Midbrain (tissue), 1 donor: ENCODE results near the gene ATP6V0E2.
"Not testable (repeated sequence)": the region's sequence is repeated elsewhere in the genome, so short reads cannot be mapped to it uniquely, and the experiment has no call there.

Experiments
- DNase-seq: peaks from one replicate; lab custom pipeline; 2025; lab: John Stamatoyannopoulos, UW

ATP6V0E2 gene

DNA sequence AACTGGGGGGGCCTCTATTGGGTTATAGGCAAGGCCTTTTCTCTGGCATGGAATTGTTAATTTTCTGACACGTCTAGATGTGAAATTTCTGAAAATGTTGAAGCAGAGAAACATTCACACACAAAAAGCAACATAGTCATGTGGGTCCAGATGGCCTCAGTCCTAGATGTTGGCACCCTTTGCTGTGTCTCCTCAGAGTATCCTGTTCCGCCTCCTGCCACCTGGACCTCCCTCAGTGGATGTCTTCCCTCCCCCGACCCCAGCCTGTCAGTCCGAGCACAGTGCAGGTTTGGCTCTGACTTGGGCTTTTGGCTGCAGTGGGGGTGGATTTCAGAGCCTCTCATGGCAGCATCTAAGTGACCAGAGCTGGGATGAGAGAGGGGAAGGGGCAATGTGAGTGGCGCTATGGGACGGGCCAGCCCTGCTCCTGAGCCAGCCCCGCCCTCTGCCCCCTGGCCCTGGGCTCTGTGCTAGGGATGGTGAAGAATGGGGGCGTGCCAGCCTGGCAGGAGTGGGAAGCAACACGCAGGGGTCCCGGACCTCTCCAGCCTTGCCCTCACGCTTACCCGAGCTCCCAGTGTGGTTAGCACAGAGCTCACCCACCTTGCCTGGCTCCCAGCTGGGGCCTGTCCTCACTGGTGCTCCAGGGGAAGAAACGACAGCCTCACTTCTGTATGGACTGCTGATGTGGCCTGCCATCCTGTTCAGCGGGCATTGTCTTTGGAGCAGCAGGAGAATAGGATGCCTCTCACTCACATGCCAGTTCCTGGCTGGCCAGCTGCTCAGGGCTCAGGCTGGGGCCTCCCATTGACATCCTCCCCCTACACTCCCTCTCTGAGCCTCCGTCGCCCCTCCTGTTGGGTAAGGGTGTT, 6.2 kb downstream of the ATP6V0E2 start:
- no peak for DNase-seq

DNA sequence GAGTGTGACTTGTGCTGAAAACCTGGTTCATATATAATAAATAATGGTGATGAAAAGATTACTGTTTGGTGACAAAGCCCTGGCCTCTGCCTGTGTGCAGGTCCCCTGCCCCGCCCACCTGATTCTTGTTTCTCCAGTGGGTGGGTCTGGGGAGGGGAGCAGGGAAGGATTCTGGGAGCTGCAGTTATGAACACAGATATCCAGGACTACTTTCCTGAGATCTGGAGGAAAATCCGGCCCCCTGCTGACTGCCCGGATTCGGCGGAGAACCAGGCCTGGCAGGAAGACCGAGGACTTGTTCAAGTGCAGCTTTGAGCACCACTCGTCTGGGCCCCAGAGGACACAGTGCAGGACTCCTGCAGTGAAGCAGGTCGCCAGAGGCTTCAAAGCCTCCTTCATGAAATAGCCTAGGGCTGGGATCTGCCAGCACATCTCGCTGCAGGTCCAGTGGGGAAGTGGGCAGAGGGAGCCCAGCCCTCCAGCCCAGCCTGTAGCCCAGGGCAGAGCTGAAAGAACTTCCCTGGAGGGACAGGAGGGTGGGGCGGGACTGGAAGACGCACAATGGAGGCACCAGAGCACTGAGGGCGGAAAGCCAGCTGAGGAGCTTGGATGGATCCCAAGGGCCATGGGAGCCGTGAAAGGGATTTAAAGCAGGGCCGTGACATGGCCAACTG, 7.0 kb downstream of the ATP6V0E2 start:
- peak; percentile 86 for DNase-seq

DNA sequence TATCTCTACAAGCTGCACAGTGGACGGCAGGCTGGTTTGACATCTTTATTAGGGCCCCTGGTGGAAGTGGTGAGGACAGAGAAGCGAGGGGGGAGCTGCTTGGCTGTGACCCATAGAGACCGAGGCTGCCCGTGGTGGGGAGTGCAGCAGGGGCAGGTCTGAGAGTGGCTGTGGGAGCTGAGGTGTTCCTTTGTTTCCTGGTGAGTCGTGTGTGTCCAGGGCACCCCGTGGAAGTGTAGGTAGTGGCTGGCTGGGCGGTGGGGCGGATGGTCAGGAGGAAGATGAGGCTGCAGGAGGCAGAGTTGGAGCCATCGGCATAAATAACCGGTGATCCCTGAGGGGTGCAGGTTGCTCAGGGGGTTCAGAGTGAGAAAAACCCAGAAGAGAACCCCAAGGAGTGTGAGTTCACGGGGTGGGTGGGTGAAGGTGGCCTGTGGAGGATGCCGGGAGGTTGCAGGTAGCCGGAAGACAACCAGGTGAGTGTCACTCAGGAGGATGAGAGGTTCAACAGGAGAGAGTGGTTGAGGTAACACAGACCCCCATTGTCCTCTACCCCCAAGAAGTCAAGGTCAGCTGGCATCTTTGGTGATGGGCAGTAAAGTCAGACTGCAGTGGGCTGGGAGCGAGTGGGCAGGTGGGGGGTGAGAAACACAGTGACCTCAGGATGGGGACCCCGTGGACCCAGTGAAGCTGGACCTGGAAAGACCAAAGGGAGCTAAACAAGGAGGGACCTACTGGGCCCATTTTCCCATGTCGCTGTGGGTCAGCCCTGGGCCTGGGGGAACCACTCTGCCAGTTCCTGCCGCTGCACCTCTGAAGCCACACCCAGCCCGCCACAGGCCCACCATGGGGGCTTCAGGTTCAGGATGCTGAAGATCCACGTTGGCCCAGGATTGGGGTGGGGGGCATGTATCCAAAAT, 7.8 kb downstream of the ATP6V0E2 start:
- no peak for DNase-seq

DNA sequence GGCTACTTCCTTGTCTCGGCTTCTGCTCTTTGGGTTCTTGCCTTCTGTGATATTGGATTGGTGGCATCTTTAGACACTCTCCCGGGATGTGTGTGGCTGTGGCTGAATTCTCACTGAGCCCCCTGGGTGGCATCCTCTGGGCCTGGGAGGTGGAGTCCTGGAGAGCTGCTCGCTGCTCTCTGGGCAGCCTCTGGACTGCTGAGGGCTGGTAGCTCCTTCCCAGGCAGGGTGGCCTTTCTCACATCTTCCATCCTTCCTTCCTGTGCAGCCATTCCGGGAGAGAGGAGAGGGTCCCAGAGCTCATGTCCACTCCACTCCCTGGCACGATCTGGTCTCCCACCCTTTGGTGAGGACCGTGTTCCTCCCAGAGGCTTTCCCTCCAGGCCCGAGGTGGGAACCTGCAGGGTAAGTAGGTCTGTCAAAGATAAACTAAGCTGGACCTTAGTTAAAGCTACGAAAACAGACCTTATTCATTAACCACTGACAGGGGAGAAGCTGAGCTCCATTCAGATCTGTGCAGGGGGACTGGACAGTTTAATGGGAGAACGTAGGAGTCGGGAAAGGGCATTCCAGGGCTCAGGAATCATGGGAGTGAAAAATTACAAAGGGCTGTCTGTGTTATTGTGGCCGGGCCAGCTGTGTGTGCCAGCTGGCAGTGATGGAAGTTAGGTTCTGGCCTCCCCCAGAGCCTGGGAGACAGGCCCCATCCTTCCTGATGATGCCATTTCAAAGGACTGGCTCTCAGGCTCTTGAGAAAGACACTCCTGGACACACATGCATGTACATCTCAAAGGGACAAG, 8.7 kb downstream of the ATP6V0E2 start:
- DNase-seq, result peak; percentile 75

DNA sequence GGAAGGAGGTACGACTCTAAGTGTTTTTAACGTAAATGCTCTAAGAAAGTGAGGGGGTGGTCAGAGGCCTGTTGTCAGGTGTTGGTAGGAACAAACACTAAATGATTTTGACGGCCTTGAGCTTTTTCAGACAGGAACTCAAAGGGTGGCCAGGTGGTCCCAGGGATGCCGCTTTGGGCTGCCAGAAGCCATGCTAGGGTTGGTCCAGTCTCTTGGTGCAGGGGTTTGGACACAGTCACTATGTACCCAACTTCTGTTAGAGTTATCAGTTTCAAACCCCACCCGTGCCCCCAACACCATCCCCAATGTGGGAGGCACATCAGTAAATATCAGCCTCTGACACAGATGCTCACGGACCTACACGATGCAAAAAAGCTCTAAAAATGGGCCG, 9.3 kb downstream of the ATP6V0E2 start:
- no peak for DNase-seq

DNA sequence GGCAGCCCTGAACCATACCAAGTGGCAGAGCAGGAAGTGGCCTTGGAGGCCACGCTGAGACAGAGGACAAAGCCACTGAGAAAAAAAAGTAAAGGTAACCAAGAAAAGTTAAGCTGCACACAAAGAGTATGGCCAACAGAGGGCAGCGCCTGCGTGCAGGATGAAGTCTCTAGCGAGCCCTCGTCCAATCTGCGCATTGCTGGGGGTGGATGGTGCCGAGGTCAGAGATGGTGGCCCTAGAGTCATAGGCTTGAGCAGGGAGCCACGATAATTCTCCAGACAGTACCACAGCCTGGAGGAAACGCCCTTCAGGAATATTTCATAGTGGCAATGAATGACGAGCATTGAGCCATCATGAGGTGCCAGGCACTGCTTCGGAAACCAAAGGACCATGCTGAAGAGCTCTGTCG, 9.7 kb downstream of the ATP6V0E2 start:
- peak; percentile 67 for DNase-seq

DNA sequence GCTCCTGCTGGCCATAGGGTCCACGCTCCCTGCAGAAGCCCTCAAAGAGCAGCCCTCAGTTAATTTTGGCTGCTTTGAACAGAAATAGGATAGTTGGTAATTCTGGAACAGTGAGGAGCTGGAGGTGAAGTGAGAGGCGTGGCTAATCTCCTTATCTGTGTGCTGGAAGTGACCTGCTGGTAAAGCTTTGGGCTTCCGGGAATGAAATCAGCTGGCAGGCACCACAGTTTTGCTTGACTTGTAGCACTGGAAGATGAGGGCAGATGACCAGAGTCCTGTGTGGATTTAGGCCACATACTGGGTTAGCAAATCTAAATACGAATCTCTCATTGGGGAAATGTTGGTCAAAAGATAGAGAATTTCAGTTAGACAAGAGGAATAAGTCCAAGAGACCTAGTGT, 10.2 kb downstream of the ATP6V0E2 start:
- DNase-seq, result no peak

DNA sequence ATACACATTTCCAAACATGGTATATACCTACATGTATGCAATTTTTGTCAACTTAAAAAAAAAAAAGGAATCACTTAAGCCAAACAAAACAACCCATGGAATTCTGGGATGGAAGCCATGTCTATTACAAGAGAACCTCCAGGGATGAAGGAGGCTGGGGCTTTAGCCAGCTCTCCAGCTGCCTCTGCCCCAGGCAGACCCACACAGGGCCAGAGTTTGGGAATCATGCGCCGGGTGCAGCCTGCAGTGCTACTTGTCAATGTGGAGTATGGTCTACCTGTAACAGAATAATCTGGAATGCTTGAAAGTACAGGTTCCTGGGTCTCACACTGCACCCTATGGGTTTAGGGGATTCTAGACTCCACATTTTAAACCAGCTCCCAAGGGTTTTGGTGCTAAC, 10.8 kb downstream of the ATP6V0E2 start:
- no peak for DNase-seq

DNA sequence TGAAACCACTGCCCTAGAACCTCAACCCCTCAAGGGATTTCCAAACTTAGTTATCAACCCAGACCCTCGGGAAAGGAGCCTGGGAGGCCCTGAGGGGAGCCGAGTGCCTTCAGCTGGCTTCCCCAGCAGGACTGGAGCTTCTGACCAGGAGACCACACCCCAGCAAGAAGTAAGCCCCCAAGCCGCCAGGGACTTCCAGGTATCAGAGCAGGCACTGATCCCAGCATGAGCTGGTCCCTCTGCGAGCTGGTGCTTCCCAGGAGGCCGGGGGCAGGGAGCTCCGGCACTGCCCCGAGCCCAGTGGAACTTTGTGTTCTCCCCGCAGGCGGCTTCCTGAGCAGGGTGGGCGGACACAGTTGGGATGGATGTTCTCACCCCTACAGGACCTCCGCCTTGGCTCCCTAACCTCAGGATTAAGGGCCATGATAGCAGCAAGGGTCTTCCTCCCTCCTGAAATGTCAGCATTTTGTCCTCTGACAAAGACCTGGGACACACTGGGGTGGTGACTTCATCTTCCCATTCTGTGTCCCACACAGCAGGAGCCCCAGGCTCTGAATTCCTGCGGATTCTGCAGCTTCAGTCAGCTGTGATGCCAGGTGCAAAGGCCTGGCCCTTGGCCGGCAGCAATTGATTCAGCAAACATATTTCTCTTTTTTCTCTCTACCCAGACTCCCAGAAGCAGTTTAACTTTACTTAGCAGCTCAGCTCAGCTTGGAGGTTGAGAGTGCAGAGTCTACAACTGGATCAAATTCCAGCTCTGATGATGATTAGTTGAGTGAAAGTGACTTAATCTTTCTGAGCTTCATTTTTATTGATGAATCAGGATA, 11.6 kb downstream of the ATP6V0E2 start:
- no peak for DNase-seq

DNA sequence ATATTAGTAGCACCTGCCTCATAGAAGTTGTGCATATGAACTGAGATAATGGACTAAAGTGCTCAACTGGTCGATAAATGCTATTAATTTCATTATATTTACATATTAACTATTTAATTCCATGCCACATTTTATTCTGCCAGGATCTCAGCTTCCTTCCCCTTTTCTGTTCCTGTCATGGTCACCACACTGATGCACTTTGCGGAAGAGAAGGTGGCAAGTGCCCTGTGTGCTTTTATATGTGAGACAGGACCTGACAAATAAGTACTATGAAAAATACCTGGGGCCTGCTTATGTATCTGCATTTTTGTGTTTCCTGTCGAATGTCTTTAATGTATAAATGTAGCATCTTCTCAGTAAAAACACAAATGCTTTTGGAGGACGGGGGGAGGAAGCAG, 12.2 kb downstream of the ATP6V0E2 start:
- DNase-seq, result no peak

DNA sequence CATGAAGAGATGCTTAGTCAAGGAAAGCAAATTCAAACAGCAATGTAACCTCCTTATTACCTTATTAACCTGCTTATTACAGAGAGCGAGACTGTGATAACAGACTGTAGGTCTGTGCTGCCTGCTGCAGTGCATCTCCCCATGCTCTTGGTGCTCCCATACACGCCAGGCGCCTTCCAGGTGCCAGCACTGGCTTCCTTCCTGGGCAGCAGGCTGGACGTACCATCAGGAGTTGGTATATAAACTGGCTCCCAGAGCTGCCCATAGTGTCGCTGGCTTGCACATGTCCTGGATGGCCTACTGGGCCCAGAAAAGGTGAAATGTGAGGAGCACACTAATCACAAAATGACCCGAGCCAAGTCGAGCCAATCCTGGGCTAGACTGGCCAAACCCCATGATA, 13.5 kb downstream of the ATP6V0E2 start:
- no peak for DNase-seq

DNA sequence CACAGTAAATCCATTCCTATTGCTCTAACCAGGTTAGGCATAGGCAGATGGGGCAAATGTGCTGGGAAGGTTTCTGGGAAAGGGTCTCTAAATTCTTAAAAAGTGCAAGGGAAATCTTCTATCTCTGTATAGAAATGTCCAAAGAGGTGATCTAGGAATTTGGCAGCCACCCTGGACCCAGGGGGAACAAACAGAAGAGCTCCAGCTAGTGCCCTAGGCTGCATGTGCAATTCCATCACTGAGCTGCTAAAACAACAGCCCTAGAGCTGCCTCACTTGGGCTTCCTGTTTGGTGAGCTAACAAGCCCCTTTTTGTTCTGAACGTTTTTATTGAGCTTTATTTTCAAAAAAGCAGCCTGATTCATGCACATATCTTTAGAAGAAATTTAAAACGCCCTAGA, 16.9 kb downstream of the ATP6V0E2 start:
- DNase-seq, result not testable (repeated sequence)

DNA sequence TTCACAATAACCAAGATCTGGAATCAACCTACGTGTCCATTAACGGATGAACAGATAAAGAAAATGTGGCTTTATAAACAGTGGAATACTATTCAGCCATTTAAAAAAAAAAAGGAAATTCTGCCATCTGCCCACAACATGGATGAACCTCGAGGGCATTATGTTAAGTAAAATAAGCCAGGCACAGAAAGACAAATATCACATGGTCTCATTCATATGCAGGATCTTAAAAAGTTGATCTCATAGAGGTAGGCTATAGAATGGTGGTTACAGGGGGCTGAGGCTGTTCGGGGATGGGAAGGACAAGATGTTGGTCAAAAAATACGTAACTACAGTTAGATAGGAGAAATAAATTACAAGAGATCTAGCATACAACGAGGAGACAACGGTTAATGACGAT, 21.2 kb downstream of the ATP6V0E2 start:
- not testable (repeated sequence) for DNase-seq

DNA sequence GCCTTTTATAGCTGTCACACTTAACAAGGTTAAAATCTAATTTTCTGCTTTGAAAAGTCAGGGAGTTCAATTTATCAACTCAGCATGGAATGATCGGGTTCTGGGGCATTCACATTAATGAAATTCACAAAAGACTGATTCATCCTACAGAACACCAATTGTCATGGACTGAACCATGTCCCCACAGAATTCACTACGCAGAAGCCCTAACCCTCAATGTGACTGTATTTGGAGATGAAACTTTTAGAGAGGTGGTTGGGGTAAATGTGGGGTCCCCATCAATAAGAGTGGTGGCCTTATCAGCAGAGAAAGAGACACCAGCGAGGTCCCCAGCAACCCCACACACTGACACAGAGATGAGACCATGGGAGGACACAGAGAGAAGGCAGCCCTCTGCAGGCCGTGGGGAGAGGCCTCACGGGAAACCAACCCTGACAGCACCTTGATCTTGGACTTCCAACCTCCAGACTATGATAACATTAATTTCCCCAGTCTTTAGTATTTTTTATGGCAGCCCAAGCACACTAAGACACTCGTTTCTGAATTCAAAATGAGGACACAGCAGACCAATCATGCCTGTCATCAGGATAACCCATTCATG, 34.1 kb downstream of the ATP6V0E2 start:
- DNase-seq, result not testable (repeated sequence)

DNA sequence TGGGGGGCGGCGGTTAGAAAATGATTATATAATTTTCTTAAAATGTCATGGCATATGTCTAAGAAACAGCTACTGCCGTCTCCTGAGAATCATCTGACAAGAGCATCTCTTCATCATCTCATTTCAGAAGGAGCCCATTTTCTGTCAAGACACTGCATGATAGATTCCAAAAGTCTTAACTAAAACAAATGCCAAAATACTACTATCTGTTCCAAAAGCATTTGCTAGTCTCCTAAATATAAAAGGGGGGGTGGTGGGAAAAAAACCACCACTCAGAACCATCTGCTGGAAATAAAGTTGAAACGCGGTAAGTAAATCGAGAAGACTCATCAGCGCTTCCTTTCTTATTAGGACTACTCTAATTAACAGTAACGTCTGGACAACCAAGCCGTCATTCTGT, 36.5 kb downstream of the ATP6V0E2 start:
- DNase-seq, result not testable (repeated sequence)

DNA sequence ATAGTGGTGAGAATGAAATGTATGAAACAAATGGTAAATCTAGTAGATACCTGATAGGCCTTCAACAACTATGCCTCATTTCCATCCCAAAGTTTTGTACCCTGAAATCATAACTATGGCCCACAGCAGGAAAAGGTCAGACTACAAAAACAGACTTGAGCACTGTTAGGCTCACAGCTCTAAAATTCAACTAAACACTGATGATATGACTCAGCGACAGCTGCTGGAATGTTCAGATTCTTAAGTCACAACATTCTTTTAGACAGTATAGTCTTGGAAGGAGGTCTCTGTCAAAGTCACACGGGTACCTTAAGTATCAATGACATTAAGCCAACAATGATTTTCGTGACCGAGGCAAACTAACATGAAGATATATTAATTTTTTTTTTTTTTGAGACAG, 38.4 kb downstream of the ATP6V0E2 start:
- DNase-seq, result not testable (repeated sequence)

DNA sequence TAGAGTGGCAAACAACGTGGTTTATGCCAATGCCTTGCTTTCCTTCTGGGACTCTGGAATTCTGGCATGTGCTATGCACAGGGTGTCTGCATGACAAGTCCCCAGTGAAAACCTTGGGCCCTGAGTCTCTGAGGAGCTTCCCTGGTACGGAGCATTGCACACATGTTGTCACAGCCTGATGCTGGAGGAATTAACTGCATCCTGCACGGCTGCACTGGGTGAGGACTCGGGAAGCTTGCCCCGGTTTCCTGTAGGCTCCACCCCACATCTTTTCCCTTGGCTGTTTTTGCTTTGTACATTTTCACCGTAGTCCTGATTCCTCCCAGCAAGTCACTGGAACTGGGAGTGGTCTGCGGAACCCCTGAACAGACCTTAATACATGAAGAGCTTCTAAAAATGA, 52.6 kb downstream of the ATP6V0E2 start:
- not testable (repeated sequence) for DNase-seq
